SJSA1 (cell line): Measurements from ENCODE around the gene SAPCD1. TPM values are rescaled to one million over a fixed set of nuclear protein-coding genes. Genes with fewer than 3 reads are reported as not detected.

Experiments used
- DNase-seq, 2 experiments: peaks; one replicate each; pipeline ENCODE4 v3.0.0-alpha.2; 2015 to 2020; ENCODE audit warnings: low spot score in 2 of 2, low read depth in 1 of 2
- H3K27ac ChIP-seq: fragments of 250-450 bp; sonication (Bioruptor Pico); 2 replicates; pipeline ENCODE4 v1.5.1; 2020; ENCODE audit warnings: mild to moderate bottlenecking, moderate library complexity
- H3K27me3 ChIP-seq: fragments of 250-450 bp; sonication (Bioruptor Pico); replicated peaks from 2 replicates; pipeline ENCODE4 v1.5.1; 2020; ENCODE audit warnings: mild to moderate bottlenecking, moderate library complexity
- H3K36me3 ChIP-seq: fragments of 250-450 bp; sonication (Bioruptor Pico); 2 replicates; pipeline ENCODE4 v1.5.1; 2020; ENCODE audit warnings: mild to moderate bottlenecking
- H3K4me1 ChIP-seq: fragments of 250-450 bp; sonication (Bioruptor Pico); replicated peaks from 2 replicates; pipeline ENCODE4 v1.6.1; 2021; ENCODE audit warnings: mild to moderate bottlenecking
- H3K4me3 ChIP-seq: fragments of 250-450 bp; sonication (Bioruptor Pico); 2 replicates; pipeline ENCODE4 v1.5.1; 2020; ENCODE audit warnings: mild to moderate bottlenecking
- H3K9me3 ChIP-seq: fragments of 250-450 bp; sonication (Bioruptor Pico); replicated peaks from 2 replicates; pipeline ENCODE4 v1.5.1; 2020; ENCODE audit warnings: mild to moderate bottlenecking
- total RNA-seq: library from RNA; depleted of rRNA; stranded (reverse); fragments of >200 nt; shearing (Covaris generic); gene quantifications from 2 replicates; pipeline ENCODE4 v1.2.3, GENCODE V29; 2014

SAPCD1 gene
- total RNA-seq, 1 experiment from 2014 or later, result 1.4 TPM

DNA sequence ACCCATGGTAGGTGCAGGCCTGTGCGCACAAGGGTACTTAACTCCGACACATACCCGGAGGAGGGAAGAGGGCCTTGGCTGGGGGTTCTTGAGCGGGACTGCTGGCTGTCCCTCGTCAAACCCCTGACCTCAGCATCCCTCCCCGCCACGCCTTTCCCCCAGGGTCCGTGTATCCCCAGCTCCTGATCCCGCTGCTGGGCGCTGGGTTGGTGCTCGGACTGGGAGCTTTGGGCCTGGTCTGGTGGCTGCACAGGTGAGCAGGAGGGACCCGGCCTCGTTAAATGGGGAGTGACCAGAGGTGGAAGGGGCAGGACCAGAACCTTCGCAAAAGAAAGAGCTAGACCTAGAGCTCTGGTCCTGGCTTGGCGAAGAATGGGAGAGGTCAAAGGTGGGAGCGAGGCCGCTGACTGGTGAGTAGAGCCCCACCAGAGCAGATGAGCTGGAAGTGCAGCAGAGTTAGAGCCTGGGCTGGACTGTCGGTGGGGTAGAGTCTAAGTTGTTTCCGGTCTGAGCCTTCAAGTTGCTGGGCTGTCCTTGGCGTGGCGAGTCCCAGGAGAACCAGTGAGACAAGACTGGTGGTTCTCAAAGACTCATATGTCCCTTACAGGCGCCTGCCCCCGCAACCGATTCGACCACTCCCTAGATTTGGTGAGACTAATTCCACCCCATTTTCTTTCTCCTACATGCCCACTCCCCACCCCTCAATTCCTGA, 38.3 kb upstream of the SAPCD1 start:
- Histone ChIP-seq H3K27ac (no peak overlapping the region), H3K4me3 (no peak overlapping the region), H3K9me3 (no peaks in the 10 kb centered on the region), H3K36me3 (peaks cover 28% of the 10 kb centered on the region), H3K27me3 (no peaks in the 10 kb centered on the region), H3K4me1 (peaks cover 6% of the 10 kb centered on the region)
- no peak for DNase-seq

DNA sequence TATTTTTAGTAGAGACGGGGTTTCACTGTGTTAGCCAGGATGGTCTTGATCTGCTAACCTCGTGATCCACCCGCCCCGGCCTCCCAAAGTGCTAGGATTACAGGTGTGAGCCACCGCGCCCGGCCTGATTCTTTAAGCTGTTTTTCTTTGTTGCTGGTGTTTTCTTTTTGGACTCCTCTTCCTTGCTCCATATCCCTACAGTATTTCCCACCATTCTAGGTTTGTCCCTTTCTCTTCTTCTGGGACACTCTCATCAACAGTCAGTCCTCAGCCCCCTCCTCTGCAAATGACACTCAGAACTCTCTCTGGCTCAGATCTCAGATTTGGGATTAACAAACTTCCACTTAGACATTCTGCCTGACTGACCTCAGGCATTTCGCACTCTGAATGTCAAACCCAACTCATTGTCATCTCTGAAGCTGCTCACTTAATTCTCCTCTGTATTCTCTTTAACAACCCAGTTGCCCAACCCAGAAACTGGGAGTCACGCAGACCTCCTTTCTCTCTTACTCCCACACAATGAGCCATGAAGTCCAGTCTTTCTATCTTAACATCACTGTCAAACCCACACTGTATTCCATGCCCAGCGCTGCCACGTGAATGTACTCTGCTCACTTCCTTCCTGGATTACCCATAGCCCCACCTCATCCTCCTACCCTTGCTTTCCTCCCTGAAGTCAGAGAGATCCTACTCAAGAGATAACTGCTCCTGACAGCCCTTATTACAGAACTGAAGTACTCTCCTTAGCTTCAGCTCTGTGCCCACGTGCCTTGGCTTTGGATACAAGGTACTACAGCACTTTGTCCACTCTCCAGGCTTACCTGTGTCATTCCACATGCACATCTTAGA, 36.7 kb upstream of the SAPCD1 start:
- Histone ChIP-seq H3K4me1 (peaks cover 18% of the 10 kb centered on the region), H3K9me3 (peaks cover 3% of the 10 kb centered on the region), H3K4me3 (no peak overlapping the region), H3K27me3 (no peaks in the 10 kb centered on the region), H3K27ac (no peak overlapping the region), H3K36me3 (peaks cover 39% of the 10 kb centered on the region)
- no peak for DNase-seq

DNA sequence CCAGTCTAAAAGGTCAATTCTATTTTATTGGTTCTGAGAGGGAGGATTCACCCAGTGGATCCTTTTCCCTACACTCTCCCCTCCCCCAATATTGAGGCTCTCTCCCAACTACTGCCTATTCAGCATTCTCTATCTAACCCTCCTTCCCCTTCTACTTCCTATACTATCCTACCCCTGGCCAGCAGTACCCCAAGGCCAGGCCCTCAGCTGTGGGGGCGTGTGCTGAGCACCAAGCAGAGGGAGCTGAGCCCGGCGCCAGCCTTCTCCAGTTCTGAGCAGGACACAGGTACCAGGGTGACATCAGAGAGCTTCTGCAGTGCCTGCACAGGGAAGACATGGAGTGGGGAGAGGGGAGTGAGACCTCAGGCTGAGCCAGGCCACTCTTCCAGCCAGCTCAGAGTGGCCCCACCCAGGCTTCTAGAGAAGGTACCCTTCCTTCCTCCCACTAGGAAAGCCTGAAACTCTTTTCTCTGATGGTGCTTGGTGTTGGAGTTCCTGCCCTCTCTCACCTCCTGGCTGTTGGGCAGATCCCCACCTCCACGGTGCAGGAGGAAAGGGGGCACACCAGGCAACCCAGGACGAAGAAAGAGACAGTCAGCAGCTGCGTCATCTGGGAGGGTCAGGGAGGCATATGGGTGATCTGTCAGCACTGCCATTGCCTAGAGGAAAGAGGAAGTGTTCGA, 35.3 kb upstream of the SAPCD1 start:
- Histone ChIP-seq H3K4me1 (peaks cover 19% of the 10 kb centered on the region), H3K27me3 (no peaks in the 10 kb centered on the region), H3K9me3 (peaks cover 3% of the 10 kb centered on the region), H3K36me3 (peaks cover 53% of the 10 kb centered on the region), H3K4me3 (no peak overlapping the region), H3K27ac (no peak overlapping the region)
- DNase-seq, result no peak

DNA sequence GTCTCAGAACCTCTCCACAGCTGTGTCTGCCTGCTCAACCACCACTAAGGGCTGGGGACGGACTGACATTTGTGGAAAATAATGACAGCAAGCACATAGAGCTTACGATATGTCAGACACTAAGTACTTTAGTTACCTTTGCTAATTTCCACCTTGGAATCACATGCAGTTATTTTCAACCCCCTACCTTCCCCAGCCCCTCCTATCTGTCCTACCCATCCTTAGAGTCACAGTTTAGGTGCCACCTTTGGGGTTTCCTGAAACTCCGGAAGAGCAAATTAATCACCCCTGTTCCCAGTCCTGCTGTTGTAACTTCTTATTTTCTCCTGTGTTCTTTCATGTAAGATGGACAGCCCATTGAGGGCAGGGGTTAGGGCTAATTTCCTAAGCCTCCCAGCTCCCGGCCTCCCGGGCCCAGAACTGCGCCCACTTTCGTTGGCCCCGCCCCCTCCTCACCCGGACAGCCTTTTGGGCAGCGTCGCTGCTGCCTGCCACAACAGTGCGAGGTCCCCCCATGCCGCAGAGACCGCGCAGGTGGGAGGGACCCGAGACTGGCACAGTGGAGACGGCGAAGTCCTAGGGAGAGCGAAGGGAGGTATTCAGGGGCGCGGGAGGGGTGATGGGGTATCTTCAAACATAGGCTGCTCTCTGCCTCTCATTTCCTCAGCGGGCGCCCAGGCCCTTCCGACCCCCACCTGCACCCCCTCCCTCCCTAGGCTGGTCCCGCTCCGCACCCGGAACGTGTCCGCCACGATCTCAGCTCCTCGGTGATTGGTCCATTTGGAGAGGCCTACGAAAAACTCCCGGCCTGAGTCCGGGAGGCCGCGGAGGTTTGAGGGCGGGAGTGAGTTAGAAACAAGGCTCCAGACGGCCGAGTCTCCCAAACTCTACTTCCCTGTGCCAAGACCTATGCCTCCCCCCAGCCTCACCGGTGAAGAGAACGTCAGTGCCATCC, 34.5 kb upstream of the SAPCD1 start:
- DNase-seq, result no peak
- Histone ChIP-seq H3K27ac (no peak overlapping the region), H3K4me3 (no peak overlapping the region), H3K36me3 (peaks cover 62% of the 10 kb centered on the region), H3K27me3 (no peaks in the 10 kb centered on the region), H3K4me1 (peaks cover 19% of the 10 kb centered on the region), H3K9me3 (peaks cover 3% of the 10 kb centered on the region)

DNA sequence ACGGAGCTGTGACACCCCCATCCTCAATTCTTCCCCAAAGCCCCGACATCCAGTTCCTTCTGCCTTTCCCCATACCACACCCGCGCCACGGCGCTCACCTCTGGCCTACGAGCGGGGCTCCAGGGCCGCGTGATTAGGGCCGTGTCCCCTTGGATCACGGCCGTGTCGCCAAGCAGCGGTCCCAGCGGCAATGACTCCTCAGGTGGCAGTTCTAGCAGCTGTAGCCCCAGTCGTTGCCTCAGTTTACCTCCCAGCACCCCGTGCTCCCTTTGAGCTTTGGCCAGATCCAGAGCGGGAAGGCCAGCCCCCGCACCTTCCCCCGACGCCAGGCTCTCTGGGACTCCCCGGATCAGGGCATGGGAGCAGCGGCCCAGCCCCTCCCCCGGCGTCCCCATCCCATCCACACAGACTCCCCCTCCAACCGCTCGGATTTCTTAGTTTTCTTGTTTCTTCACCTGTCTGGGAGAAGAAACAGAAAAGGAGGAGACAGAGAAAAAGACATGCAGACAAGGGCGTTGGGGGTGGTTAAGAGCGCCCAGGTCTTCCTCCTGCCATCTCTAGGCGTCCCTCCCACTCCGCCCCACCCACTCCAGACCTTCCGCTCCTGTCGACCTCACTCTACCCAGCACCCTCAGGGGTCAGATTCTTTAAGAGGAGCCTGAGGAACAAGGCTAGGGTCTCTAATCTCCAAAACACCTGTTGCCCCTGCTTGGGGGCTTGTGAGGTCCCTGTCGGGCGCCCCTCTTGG, 33.5 kb upstream of the SAPCD1 start, which contains the start of gene DDAH2:
Gene DDAH2 (minus strand): TSS at position 533 of the 748 bp plus-strand sequence. CDS start 138 bp downstream, at position 395.
- H3K27me3 ChIP-seq, result no peaks in the 10 kb centered on the region
- H3K4me3 ChIP-seq, result peak within 1 kb of the TSS; percentile 58
- peaks cover 3% of the 10 kb centered on the region for H3K9me3 ChIP-seq
- H3K36me3 ChIP-seq, result peaks cover 71% of the 10 kb centered on the region
- no peak for DNase-seq
- peak within 1 kb of the TSS; percentile 76 for H3K27ac ChIP-seq
- H3K4me1 ChIP-seq, result peaks cover 24% of the 10 kb centered on the region

DNA sequence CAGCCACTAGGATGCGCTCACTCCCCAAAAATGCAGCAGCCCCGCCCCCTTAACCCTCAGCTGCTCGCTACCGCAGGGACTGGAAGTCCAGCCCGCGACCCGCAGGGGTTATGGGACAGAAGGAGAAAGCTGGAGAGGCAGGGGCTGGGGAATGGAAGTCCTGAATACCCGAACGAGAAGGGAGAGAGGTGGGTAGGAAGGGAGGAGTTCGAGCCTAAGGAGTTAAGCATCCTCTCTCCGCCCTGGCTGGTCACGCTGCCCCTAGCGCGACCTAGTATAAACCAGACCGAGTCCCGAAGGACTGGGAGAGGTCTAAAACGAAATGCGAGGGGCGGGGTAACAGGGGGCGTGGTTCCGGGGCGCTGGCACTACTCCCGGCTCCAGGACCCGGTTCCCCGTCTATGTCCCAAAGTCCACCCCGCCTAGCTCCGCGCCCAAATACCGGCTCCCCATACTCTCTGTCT, 32.9 kb upstream of the SAPCD1 start:
- peak; percentile 94 to 98 for DNase-seq
- peak overlapping the region; percentile 58 for H3K4me3 ChIP-seq
- H3K36me3 ChIP-seq, result peaks cover 77% of the 10 kb centered on the region
- peaks cover 3% of the 10 kb centered on the region for H3K9me3 ChIP-seq
- peak overlapping the region; percentile 76 for H3K27ac ChIP-seq
- no peaks in the 10 kb centered on the region for H3K27me3 ChIP-seq
- peaks cover 30% of the 10 kb centered on the region for H3K4me1 ChIP-seq

- Histone ChIP-seq H3K36me3 (peaks cover 83% of the 10 kb centered on the region), H3K4me1 (peaks cover 31% of the 10 kb centered on the region), H3K27ac (peak overlapping the region; percentile 76), H3K27me3 (no peaks in the 10 kb centered on the region), H3K4me3 (peak overlapping the region; percentile 58), H3K9me3 (peaks cover 3% of the 10 kb centered on the region)
- DNase-seq, result peak; percentile 94 to 95
These were observed 32.4 kb upstream of the SAPCD1 start for GRCh38 chr6:31729979-31730630.

- H3K4me3 ChIP-seq, result peak overlapping the region; percentile 58; the same call in 1 of the 2 replicates
- DNase-seq, result peak in 1 of 2 experiments; percentile 22
These were observed 31.8 kb upstream of the SAPCD1 start for GRCh38 chr6:31730631-31731086.

DNA sequence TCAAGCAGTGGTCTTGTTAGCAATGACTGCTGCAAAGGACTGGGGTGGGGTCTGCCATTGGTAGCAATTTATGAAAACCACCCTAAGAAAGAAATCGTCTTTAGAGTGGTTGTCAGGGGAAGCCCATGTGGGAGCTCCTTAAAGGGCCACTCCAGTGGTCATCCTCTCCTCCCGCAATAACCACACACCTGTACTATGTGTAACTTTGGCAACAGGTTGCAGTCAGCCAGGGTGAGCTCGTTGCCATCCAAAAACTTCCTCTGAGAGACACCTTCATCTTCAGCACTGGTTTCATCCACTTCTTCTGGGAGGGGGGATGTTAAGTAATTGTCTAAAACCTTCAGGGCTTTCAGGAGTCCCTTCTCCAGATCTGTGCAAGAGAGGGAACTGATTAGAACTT, 30.4 kb upstream of the SAPCD1 start:
- H3K36me3 ChIP-seq, result peaks cover 83% of the 10 kb centered on the region
- peaks cover 3% of the 10 kb centered on the region for H3K9me3 ChIP-seq
- no peak overlapping the region for H3K27ac ChIP-seq
- H3K4me1 ChIP-seq, result peaks cover 37% of the 10 kb centered on the region
- H3K4me3 ChIP-seq, result no peak overlapping the region
- H3K27me3 ChIP-seq, result no peaks in the 10 kb centered on the region
- DNase-seq, result no peak

More at GRCh38 chr6:31730631-31731086, 31.8 kb upstream of the SAPCD1 start:
- peaks cover 3% of the 10 kb centered on the region for H3K9me3 ChIP-seq
- peaks cover 31% of the 10 kb centered on the region for H3K4me1 ChIP-seq
- no peaks in the 10 kb centered on the region for H3K27me3 ChIP-seq
- 0 out of 2 replicates have a peak overlapping the region, but pooled peaks have one; percentile 5 for H3K27ac ChIP-seq
- H3K36me3 ChIP-seq, result peaks cover 88% of the 10 kb centered on the region

DNA sequence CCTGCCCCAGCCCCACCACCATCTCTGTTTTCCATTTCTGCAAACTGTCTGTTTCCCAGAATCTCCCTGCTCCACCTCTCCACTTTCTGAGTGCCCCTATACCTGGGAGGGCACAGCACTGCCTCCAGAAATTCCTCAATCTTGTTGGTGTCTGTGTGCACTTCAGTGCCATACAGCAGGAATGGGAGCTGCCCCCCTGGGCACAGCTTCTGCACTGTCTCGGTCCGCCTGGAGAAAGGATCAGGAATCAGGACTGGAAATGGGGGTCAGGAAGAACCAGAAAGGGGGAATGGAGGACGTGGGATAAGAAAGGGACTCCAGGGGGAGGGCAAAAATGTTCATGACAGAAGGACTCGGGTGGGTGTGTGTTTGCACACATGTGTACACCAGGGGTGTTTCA, 28.7 kb upstream of the SAPCD1 start:
- DNase-seq, result no peak
- peak overlapping the region; percentile 53 for H3K4me3 ChIP-seq

DNA sequence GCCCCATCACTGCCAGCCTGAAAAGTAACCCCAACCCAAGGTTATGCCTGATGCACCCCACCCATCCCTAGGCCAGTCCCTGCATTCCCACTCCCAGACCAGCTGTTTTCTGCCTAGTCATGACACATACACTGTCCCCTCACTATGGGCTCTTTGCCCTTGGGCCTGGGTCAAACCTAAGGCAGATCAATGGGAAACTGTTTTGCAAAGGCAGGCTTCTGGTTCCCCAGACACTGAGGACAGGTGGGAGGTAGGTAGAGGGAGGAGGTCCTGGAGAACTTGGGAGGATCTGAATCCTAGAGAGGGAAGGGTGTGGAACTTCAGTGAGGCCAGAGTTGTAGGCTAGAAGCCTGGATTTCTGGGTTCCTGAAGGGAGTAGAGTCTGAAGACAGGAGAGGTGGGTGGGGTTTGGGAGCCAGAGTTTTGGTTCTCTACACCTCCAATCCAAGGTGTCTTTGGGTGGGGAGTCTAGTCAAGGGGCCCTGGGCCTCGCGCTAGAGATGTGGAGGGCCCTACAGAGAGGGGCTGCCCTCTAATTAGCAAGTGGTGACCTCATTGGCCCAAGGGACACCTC, 28.1 kb upstream of the SAPCD1 start:
- DNase-seq, result no peak
- peak overlapping the region; percentile 78 for H3K27ac ChIP-seq
- peak overlapping the region; percentile 53 for H3K4me3 ChIP-seq
- H3K36me3 ChIP-seq, result peaks cover 64% of the 10 kb centered on the region
- H3K9me3 ChIP-seq, result peaks cover 3% of the 10 kb centered on the region
- H3K27me3 ChIP-seq, result no peaks in the 10 kb centered on the region
- H3K4me1 ChIP-seq, result peaks cover 51% of the 10 kb centered on the region

More for the DNA sequence above, 28.7 kb upstream of the SAPCD1 start:
- Histone ChIP-seq H3K27ac (no peak overlapping the region; the same call in 1 of the 2 replicates), H3K9me3 (peaks cover 3% of the 10 kb centered on the region), H3K27me3 (no peaks in the 10 kb centered on the region), H3K36me3 (peaks cover 67% of the 10 kb centered on the region), H3K4me1 (peaks cover 52% of the 10 kb centered on the region)
